ENCODE results near the gene IMPG1.

The IMPG1 gene

GRCh38 chr6:76072562-76072961 lies at the start of gene IMPG1:
IMPG1 (minus strand) TSS chr6:76072662; CDS start chr6:76072488, 174 bp downstream.
- no peak for DNase-seq (ENCODE audit: low read depth)

DNA sequence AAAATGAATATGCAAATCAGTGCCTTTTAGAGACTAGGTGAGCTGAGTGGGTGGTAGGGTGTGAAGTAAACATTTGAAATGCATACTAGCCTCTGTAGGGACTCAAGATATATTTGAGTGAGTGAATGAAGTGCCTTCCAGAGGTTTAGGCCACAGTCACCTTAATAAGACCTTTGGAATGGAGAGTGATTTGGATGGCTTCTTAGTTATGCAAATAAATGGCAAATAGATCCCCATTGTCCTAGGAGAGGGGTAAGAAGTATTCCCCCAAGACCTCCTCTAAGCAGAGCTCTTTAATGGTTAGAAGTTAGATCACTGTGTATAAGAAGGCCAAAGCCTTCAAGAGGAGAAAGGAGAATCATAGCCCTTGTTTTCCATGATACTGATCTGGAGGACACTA lies 47.8 kb upstream of the IMPG1 start:
- DNase-seq (ENCODE audit: low read depth): no peak

DNA sequence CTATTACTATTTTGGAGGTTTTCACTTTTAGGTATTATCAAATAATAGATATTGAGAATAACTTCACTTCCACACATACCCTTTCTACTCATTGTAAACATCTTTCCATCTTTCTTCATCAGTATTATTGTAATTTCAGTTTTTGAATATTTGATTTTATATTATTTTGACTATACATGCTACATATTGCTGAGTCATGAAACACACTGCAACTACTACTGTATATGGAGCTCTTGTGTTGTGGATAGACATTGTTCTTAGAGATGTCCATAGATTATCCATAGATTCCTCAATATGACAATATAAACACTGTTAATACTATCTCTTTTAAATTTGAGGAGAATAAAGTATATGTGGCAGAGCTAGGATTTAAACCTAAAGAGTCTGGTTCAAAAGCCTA lies 819 bp upstream of the IMPG1 start:
- DNase-seq (ENCODE audit: low read depth): no peak

- no peak for DNase-seq (ENCODE audit: low read depth)
These were observed 15.0 kb downstream of the IMPG1 start for GRCh38 chr6:76057469-76057868.

DNA sequence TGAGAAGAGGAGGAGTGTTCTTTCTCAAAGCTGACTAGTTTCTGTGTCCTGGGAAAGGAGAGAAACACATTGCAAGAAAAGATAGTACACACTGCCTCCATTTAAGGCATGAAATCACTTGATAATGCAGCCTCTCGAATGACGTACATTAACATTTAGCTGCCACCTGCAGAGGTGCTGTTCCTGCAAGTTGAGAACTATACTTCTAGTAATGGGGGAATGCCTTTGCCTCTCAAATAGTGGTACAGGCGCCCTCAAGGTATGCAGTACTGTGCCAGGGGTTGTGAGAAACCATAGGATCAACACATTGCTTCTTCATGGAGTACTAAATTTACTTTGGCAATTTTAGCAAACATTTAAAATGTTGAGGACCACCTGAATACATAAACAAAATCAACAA lies 20.1 kb downstream of the IMPG1 start:
- no peak for DNase-seq (ENCODE audit: low read depth)

- no peak for DNase-seq (ENCODE audit: low read depth)
These were observed 28.8 kb downstream of the IMPG1 start for GRCh38 chr6:76043690-76044089.

GRCh38 chr6:76035713-76036112 lies 36.7 kb downstream of the IMPG1 start:
- no peak for DNase-seq (ENCODE audit: low read depth)

- no peak for DNase-seq (ENCODE audit: low read depth)
These were observed 46.4 kb downstream of the IMPG1 start for GRCh38 chr6:76026101-76026500.

DNA sequence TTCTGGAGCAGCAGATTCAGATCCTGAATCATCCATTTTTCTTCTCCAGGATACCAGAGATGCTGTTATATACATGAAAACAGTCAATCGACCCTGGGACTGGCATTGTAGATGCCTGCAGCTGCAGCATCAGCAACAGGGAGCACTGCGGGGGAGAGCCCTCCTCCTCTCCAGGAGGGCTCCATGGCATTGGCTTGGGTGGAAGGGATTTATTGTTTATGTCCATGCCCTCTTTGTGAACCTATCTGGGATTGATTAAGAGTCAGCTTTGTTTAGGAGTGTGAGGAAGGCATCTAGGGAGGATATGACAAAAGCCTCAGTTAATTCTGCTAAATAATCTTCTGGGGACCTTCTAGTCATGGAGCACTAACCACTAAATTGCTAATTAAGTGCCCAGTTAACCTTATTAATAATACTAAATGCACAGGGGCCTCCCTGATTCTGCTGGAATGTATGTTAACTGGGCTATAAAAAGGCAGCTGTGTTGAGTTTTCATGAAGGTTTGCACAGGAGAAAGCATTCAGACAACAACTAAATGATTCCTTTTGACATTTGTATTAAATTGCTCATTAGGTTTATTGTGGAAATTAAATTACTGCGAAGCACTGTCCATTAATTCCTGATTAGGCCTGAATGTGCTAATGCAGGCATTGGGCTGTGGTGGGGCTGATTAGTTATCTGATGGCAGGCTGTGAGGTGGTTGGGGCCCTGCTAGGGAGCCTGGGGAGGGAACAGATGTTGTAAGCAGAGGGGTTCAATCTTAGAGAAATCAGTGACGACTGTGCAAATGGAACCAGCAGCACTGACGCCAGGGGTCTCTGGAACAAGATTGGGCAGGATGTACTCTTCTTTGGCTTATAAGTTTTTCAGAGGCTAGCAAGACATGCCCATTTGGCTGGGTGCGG lies 57.6 kb downstream of the IMPG1 start:
- DNase-seq (ENCODE audit: low read depth): no peak

- DNase-seq (ENCODE audit: low read depth): no peak
These were observed 68.3 kb downstream of the IMPG1 start for GRCh38 chr6:76004202-76004601.

DNA sequence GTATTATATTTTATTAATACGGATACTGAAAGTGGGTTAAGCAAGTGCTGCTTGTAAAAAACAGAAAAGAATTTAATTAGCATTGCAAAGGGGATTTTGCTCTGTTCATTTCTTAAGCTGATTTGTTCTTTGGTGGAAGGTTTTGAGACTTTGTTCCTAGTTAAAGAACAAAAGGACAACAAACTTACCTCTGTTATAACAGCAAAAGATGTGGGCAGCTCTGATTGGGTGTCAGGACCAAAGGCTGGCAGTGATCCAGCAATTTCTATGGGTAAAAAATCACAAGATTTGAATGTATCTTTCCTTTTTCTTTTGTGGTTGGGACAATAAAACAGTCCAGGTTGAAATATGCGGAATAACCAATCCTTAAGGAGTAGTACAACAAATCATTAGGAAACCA lies 68.8 kb downstream of the IMPG1 start:
- DNase-seq (ENCODE audit: low read depth): no peak

- DNase-seq (ENCODE audit: low read depth): no peak
These were observed 69.3 kb downstream of the IMPG1 start for GRCh38 chr6:76003113-76003512.

GRCh38 chr6:76000629-76001028 lies 71.8 kb downstream of the IMPG1 start:
- no peak for DNase-seq (ENCODE audit: low read depth)

GRCh38 chr6:75997696-75998095 lies 74.8 kb downstream of the IMPG1 start:
- DNase-seq (ENCODE audit: low read depth): no peak

DNA sequence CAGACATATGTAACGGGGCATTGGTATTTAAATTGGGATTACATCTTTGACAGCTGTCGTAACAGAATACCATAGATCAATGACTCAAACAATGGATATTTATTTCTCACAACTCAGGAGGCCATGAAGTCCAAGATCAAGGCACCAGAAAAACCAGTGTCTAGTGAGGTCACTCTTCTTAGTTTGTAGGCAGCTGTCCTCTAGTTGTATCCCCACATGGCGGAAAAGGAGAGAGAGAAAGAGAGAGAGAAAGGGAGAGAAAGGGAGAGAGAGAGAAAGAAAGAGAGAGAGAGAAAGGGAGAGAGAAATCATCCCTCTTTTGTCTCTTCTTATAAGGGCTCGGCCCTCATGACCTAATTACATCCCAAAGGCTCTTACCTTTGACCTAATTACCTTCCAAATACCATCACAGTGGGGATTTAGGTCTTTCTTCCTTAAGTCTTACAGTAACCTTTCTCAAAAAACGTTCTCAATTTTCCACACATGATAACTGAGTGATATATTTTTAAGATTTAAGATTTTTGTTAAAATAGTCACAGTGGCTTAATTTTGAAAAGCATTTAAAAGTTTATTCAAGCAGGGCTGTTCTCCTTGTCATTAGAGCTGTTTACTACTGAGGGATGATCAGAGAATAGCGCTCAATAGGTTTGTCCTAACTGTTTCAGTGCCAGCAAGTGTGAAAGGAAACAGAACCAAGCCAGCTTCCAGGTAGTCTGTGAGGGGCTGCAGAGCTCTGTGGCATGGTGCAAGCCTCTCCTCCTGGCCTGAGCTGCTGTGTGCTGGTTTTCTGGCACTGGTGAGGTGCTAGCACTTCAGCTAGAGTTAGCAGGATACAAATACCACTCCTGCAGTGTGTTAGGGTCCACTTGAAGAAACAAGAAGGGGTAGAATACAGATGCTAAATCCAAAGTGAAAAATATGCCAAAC lies 79.0 kb downstream of the IMPG1 start:
- DNase-seq (ENCODE audit: low read depth): no peak

- DNase-seq (ENCODE audit: low read depth): no peak
These were observed 80.5 kb downstream of the IMPG1 start for GRCh38 chr6:75991941-75992340.

GRCh38 chr6:75986935-75987334 lies 85.5 kb downstream of the IMPG1 start:
- no peak for DNase-seq (ENCODE audit: low read depth)

DNA sequence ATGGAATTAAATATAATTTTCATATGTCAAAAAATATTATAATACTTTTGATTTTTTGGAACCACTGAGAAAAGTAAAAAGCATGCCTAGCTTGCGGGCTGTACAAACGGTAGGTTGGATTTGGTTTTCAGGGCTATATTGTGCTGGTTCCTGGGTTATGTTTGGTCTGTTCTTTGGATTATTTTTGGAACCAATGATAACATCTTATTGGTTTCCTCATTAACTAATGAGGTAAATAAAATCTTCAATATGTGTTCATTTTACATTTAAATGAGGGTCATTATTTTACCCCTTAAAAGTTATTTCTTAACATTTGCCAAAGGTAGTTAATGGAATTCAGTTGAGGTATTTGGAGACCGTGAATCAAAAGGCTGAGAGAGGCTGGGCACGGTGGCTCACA lies 96.6 kb downstream of the IMPG1 start:
- DNase-seq (ENCODE audit: low read depth): no peak

DNA sequence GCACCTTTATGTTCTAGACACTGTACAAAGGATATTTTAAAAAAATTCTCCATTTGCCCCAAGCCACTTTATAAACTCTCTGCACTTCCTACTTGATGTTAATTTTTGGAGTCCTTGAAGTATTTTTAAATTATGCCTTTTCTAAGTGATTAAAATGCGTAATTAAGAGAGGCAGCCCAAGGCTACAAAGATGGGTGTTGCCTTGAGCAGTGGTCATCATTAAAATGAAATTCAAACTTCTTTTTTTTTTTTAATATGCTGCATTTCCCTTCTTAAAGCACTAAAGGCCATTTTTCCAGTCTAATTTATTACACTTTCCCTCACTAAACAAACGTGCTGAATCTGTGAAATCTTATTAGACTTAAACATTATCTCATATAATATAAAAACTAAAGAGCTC lies 102.4 kb downstream of the IMPG1 start:
- DNase-seq (ENCODE audit: low read depth): no peak

GRCh38 chr6:75968143-75968542 lies 104.3 kb downstream of the IMPG1 start:
- DNase-seq (ENCODE audit: low read depth): no peak

DNA sequence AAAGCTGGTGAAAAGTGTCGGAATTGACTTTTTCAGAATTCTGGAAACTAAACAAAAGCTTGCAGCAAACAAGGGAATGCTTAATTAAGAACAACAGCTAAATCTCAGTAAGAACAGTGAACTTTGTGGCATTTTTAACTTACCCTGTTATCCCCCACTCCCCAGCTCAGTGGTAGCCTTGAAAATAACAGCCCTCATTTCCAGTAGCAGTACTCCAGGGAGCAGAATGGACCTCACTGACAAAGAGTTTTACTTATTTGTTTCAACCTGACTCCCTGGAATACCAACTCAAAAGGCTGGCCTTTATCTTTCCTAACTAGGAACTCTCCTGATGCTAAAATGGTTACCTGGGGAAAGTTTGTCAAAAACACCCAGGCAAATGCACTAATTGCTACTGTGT lies 108.9 kb downstream of the IMPG1 start:
- DNase-seq (ENCODE audit: low read depth): no peak

DNA sequence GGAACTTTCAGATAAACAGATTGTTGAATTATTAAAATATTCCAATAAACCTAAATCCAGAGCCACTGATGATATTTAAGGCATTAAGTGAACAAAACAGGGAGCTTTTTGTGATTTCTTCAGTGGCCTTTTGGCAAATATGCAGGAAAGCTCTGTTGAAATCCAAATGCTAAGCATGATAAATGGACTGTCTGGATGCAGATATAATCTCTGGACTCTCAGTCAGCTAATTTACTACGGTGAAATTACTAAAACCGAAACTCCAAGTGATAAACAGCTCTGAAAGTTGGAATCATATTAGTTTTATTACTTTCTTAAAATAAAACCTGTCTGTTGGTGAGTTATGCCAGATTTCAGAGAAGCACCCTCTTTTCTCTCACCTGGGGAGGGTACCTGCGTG lies 120.3 kb downstream of the IMPG1 start:
- no peak for DNase-seq (ENCODE audit: low read depth)

- no peak for DNase-seq (ENCODE audit: low read depth)
These were observed 124.5 kb downstream of the IMPG1 start for GRCh38 chr6:75947935-75948334.
